Cardiac fibroblast (primary cell): ENCODE measurements around the gene SLC6A11.

Source experiments
- DNase-seq, 2 donors: peaks; one replicate each; pipeline versions ENCODE4 v3.0.0 to v3.0.0-alpha.2; 2010; ENCODE audit warnings: low read depth in 2 of 2
- H3K4me3 ChIP-seq, 2 donors: replicated peaks in 1 of 2; 1 replicate in 1 of 2; 2 replicates in 1 of 2; pipeline ENCODE4 v1.5.1; 2011; ENCODE audit warnings: low read depth in 2 of 2, low read length in 2 of 2, mild to moderate bottlenecking in 2 of 2, moderate library complexity in 1 of 2
- TF ChIP-seq, protein P1 (sequence below): IDR thresholded peaks from one replicate; pipeline ENCODE4 v1.5.1; 2011; ENCODE audit warnings: low read depth, mild to moderate bottlenecking, low read length, inconsistent platforms

SLC6A11 gene

DNA sequence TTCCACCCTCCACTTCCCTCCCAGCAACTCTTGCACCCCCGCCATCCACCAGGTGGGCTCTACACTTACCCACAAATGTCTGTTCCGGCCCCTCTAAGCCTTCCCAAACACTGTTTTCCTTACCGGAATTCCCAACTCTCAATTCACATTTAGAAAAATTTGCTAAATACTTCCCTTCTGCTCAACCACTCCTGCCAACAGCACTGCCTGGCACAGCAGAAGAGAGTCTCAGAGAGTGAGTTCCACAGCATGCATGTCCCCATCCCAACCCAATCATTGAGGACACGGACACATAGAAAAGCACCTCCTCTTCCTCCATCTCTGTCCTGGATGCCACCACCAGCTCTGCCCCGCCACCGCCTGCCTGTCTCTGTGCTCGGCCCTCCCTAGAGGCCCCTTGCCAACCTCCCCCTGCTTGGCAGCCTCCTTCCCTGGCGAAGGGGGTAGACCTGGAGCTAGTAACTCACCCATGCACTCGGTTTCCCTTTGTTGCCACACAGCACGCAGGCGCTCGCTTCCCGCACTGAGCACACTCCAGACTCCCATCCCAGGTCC, 110.3 kb downstream of the SLC6A11 start:
- no peak overlapping the region for H3K4me3 ChIP-seq
- TF ChIP-seq, protein P1, sequence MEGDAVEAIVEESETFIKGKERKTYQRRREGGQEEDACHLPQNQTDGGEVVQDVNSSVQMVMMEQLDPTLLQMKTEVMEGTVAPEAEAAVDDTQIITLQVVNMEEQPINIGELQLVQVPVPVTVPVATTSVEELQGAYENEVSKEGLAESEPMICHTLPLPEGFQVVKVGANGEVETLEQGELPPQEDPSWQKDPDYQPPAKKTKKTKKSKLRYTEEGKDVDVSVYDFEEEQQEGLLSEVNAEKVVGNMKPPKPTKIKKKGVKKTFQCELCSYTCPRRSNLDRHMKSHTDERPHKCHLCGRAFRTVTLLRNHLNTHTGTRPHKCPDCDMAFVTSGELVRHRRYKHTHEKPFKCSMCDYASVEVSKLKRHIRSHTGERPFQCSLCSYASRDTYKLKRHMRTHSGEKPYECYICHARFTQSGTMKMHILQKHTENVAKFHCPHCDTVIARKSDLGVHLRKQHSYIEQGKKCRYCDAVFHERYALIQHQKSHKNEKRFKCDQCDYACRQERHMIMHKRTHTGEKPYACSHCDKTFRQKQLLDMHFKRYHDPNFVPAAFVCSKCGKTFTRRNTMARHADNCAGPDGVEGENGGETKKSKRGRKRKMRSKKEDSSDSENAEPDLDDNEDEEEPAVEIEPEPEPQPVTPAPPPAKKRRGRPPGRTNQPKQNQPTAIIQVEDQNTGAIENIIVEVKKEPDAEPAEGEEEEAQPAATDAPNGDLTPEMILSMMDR, result no peak
- no peak for DNase-seq

DNA sequence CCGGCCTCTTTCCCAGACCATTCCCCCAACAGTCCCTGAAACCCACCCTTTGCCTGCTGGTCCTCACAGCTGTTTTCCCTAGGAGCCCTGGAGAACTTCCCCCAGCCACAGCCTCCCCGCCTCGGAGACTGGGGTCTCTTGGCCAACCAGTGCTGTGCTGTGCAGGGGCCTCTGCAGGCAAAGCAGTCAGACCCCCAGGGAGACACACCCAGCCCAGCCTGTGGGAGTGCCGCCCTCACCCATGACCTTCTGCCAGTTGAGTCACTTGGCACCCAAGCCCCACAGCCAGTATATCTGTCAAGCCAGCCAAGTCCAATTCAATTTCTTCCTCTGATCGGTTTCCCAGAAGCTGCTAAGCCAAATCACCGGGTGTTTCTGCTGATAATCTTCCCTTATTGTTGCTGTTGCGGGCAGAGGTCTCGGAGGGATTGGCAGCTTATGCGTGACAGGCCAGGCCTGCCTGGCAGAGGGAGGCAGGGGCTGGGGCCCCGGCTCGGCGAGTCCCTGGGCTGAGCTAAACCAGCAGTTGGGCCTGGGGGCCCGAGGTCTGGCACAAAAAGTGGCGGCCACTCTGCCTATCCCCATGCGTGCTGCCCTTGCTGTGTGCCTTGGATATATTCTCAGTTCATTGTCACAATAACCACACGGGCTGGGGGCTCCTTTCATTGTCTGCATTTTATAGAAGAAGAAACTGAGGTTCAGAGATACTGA, 110.9 kb downstream of the SLC6A11 start:
- TF ChIP-seq, protein P1, result no peak
- H3K4me3 ChIP-seq, result no peak overlapping the region
- peak in 1 of 2 donors; percentile 61 for DNase-seq

DNA sequence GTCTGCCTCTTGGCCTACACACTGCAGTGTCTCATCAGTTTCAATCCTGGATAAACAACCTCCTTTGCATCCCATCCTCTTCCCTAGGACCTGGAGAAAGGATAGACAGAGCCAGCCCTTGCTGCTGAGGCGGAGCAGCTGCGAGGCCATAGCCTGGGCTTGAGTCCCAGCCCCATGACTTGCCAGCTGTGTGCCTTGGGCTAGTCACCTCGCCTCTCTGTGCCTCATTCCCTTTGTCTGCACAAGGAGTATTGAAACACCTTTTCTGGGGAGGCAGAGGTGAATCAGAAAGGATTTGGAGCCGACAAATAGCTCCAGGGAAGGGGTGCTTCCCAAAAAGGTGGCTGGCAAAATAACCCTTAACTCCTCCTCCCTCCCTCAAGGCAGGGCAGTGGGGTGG, 111.5 kb downstream of the SLC6A11 start:
- no peak for DNase-seq
- H3K4me3 ChIP-seq, result no peak overlapping the region
- TF ChIP-seq, protein P1, result no peak

DNA sequence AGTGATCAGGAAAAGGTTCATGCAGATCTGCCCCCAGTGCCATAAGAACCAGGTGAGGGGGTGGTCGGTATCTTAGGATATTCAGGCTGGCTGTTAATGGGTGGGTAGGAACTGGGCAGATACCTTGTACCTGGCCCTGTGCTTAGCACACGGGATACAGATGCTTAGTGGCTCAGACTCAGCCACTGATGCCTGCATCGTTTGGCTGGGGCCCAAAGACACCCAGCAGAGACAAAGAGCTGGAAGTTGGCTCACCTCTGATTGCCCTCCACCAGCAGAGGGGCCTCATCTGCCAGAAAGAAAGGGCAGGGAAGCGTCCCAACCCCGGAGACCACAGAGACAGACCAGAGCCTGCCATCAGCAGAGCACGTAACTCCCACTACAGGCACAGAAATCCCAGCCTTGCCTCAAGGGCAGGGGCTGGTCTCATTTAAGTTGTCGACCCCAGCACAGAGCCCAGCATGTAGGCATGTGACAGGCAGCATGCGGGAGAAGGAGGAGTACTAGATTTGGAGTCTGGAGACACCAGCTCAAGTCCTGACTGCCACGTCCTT, 112.5 kb downstream of the SLC6A11 start:
- no peak overlapping the region for H3K4me3 ChIP-seq
- no peak for DNase-seq
- TF ChIP-seq, protein P1, result no peak

DNA sequence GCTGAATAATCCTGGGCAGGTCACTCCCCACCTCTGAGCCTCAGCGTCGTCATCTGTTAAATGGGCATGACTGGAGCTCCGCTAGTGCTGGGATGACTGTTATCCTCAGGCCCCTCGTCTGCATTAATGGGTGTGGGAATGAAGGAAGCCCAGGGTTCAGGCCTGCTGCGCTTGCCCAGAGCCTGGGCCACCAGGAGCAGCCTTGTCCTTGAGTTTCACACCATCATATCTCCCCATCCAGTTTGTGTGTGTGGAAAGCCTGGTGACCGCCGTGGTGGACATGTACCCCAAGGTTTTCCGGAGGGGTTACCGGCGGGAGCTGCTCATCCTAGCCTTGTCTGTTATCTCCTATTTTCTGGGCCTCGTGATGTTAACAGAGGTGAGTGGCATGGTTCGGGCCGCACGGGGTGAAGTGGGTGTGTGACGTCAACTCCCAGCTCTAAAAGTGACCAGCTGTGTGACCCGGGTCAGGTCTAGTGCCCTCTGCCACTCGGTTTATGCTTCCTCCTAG, 113.0 kb downstream of the SLC6A11 start:
- DNase-seq, result no peak
- no peak overlapping the region for H3K4me3 ChIP-seq
- TF ChIP-seq, protein P1, result no peak

DNA sequence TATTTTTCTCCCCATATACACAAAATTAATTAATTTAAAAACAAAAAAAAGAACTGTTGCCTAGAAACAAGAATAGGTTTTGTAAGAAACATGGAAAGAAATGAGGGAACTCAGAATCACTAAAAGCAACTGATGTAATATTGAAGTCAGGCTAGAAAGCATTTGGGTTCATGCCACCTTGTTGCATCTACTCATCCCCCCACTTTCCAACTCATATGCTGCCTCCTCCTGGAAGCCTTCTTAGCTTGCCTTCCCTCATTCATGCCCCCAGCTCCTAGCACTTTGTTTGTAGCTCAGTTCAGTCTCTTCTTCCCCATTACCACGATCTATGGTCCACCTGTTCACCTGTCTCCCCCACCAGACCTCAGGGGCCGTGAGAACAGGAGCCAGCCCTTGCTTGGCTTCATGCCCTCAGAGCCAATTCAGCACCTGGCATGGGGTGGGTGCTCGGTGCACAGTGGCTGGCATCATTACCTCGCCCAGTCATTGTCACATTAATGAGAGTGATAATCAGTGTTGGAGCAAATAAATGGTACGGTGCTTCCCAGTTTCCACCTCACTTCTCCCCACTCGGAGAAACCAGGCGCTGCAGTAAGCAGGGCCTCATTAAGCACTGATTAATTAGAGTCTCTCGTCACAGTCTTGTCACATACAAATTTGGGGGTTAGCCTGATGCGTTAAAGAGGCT, 114.1 kb downstream of the SLC6A11 start:
- TF ChIP-seq, protein P1, result no peak
- no peak overlapping the region for H3K4me3 ChIP-seq
- DNase-seq, result no peak
